ENCODE measurements around the gene PCP2. TPM values are rescaled to one million over a fixed set of nuclear protein-coding genes. Genes with fewer than 3 reads are reported as not detected.

The PCP2 gene
- total RNA-seq, 2 donors from 2014 or later = not detected

DNA sequence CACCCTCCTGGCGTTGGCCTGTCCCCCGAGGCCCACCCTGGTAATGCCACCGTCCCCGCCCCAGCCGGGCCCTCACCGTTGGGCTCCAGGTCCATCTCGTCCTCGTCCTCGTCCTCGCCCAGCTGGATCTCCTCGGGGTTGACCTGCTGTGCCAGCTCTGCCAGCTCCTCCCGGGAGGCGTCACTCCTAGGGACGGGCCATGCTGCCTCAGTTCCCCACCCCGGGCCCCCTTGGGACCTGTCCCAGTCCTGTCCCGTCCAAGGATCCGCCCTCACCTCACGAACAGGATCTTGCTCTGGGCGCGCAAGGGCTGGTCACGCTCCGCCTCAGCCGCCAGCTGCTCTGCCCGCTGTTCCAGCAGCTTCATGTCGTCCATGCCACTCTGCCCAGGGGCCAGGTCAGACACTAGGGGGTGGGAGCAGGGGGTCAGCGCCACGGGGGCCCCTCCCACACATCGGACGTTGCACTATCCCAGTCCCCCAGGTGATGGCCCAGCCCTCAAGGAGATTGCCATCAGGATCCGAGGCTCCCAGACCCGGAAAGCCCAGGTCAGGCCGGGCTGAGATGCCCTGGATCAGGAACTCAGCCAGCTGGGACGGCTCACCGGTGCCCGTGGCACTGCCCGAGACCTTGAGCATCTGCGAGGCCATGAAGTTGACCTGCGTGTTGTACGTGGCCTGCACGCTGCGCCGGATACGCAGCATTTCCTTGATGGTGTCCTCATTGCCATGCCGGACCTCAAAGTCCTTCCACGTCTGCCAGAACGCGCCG, 13.7 kb downstream of the PCP2 start:
- DNase-seq (ENCODE audit: low spot score) = no peak

DNA sequence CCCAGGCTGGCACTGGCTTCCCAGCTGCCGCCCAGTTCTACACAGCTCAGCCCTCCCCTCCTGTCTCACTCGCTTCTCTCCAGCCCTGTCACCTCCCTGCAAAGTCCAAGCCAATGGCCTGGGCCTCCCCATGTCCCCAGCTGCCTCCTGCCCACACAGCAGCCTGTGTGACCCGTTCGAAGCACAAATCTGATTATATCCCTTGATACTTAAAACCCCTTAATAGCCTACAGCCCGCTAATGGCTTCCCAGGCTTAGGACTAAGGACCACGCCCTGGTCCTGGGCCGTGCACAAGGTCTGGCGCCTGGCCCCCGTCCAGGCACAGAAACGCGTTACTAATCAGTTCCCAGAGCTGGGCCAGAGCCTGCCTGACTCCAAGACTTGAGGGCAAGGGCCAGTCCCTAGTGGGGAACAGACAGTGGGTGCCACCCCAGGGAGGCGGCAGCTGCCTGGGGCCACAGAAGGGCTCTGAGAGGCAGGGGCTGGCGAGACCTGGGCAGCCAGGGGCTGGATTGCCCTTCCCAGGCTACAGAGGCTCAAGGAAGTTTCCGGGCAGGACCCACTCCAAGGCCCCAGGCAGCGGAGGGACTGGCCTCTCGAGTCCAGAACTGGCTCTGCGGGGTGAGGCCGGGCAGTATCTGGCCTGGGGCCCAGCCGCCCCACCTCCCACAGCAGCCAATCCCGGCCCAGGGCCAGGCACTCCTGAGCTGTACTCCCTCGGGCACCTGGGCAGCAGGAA, 14.6 kb downstream of the PCP2 start:
- Histone ChIP-seq H3K9me3 (no peaks in the 10 kb centered on the region), H3K4me3 (no peak overlapping the region), H3K27ac (no peak overlapping the region), H3K36me3 (peaks cover 50% of the 10 kb centered on the region), H3K4me1 (no peaks in the 10 kb centered on the region), H3K27me3 (no peaks in the 10 kb centered on the region)
- DNase-seq (ENCODE audit: low spot score) = no peak
- TF ChIP-seq, protein P1, sequence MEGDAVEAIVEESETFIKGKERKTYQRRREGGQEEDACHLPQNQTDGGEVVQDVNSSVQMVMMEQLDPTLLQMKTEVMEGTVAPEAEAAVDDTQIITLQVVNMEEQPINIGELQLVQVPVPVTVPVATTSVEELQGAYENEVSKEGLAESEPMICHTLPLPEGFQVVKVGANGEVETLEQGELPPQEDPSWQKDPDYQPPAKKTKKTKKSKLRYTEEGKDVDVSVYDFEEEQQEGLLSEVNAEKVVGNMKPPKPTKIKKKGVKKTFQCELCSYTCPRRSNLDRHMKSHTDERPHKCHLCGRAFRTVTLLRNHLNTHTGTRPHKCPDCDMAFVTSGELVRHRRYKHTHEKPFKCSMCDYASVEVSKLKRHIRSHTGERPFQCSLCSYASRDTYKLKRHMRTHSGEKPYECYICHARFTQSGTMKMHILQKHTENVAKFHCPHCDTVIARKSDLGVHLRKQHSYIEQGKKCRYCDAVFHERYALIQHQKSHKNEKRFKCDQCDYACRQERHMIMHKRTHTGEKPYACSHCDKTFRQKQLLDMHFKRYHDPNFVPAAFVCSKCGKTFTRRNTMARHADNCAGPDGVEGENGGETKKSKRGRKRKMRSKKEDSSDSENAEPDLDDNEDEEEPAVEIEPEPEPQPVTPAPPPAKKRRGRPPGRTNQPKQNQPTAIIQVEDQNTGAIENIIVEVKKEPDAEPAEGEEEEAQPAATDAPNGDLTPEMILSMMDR (IDR thresholded peaks at IDR 0.05) = no peak

More for the DNA sequence above, 13.7 kb downstream of the PCP2 start:
- TF ChIP-seq, protein P1 (IDR thresholded peaks at IDR 0.05) = no peak
- no peak overlapping the region for H3K4me3 ChIP-seq
- no peaks in the 10 kb centered on the region for H3K4me1 ChIP-seq
- H3K27ac ChIP-seq = no peak overlapping the region
- H3K9me3 ChIP-seq = no peaks in the 10 kb centered on the region
- H3K36me3 ChIP-seq = peaks cover 53% of the 10 kb centered on the region
- no peaks in the 10 kb centered on the region for H3K27me3 ChIP-seq

DNA sequence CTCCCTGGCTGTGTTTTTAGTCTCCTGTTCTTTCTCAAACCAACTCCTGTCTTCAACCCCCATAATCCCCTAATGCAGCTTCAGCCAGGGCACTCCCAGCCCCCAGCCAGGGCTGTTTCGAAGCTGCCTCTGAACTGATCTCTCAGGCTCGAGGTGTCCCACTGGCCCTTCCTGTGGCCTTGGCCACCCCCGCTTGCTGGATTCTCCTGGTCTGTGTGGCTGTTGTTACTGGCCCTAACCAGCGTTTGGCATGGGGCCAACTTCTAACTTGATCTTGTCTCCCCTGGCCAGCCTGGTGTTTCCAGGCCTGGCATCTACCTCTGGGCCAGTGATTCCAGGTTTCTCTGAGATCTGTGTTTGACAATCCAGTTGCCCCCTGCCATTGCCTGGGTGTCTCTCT, 15.2 kb downstream of the PCP2 start:
- Histone ChIP-seq H3K4me1 (no peaks in the 10 kb centered on the region), H3K36me3 (peaks cover 44% of the 10 kb centered on the region), H3K9me3 (no peaks in the 10 kb centered on the region), H3K4me3 (no peak overlapping the region), H3K27ac (no peak overlapping the region), H3K27me3 (no peaks in the 10 kb centered on the region)
- TF ChIP-seq, protein P1 (IDR thresholded peaks at IDR 0.05) = no peak
- no peak for DNase-seq (ENCODE audit: low spot score)

DNA sequence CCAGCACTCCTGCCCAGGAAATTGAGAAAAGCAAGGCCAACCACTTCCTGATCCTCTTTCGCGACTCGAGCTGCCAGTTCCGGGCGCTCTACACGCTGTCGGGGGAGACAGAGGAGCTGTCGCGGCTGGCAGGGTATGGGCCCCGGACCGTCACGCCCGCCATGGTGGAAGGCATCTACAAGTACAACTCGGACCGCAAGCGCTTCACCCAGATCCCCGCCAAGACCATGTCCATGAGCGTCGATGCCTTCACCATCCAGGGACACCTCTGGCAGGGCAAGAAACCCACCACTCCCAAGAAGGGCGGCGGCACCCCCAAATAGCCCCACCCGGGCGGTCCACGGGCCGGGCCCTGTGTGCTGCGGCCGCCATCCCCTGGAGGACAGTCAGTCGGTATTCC, 15.8 kb downstream of the PCP2 start:
- no peaks in the 10 kb centered on the region for H3K9me3 ChIP-seq
- TF ChIP-seq, protein P1 (IDR thresholded peaks at IDR 0.05) = no peak
- no peak overlapping the region for H3K4me3 ChIP-seq
- no peaks in the 10 kb centered on the region for H3K4me1 ChIP-seq
- no peak for DNase-seq (ENCODE audit: low spot score)
- H3K36me3 ChIP-seq = peaks cover 38% of the 10 kb centered on the region
- H3K27ac ChIP-seq = no peak overlapping the region
- H3K27me3 ChIP-seq = no peaks in the 10 kb centered on the region

DNA sequence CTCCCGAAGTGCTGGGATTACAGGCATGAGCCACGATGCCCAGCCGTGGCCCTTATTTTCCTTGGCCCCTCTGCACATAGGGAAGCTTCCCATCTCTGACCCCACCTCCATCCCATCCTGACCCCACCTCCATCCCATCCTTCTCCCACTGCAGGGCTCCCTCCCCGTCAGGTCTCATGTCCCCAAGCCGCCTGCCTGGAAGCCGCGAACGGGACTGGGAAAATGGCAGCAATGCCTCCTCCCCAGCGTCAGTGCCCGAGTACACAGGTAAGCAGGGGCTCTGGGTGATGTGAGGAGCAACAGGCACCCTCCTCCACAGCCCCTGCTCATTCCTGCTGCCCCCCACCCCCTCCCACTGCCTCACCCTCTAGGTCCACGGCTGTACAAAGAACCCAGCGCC, 16.3 kb downstream of the PCP2 start:
- Histone ChIP-seq H3K4me3 (no peak overlapping the region), H3K4me1 (no peaks in the 10 kb centered on the region), H3K27ac (no peak overlapping the region), H3K9me3 (no peaks in the 10 kb centered on the region), H3K27me3 (no peaks in the 10 kb centered on the region), H3K36me3 (peaks cover 33% of the 10 kb centered on the region)
- DNase-seq (ENCODE audit: low spot score) = no peak
- TF ChIP-seq, protein P1 (IDR thresholded peaks at IDR 0.05) = no peak

Measured in right atrium auricular region (tissue), 2 donors.